Skeletal muscle satellite cell (primary cell): ENCODE results near the gene CCNY.
"Not testable (repeated sequence)": the region's sequence is repeated elsewhere in the genome, so short reads cannot be mapped to it uniquely, and the experiment has no call there.

Source experiments
- H3K27me3 ChIP-seq: 2 replicates; pipeline ENCODE4 v1.7.0; 2013; ENCODE audit warnings: low read length; ENCODE audit not compliant: control insufficient read depth, insufficient read depth
- H3K36me3 ChIP-seq: 2 replicates; pipeline ENCODE4 v1.7.0; 2013; ENCODE audit warnings: mild to moderate bottlenecking, control low read depth, low read length; ENCODE audit not compliant: insufficient read depth
- H3K4me1 ChIP-seq: 2 replicates; pipeline ENCODE4 v1.7.0; 2013; ENCODE audit warnings: low read length; ENCODE audit not compliant: control insufficient read depth, insufficient read depth
- H3K4me2 ChIP-seq: 2 replicates; pipeline ENCODE4 v1.7.0; 2013; ENCODE audit warnings: mild to moderate bottlenecking, low read length
- H3K4me3 ChIP-seq: 2 replicates; pipeline ENCODE4 v1.7.0; 2013; ENCODE audit warnings: low read length
- H3K9ac ChIP-seq: 2 replicates; pipeline ENCODE4 v1.7.0; 2013; ENCODE audit warnings: mild to moderate bottlenecking, low read depth, low read length, moderate library complexity
- H3K9me3 ChIP-seq: replicated peaks from 2 replicates; pipeline ENCODE4 v1.7.0; 2013; ENCODE audit warnings: mild to moderate bottlenecking, control low read depth, low read length

Gene CCNY

GRCh38 chr10:35518187-35518586, 181.9 kb downstream of the CCNY start:
- not testable (repeated sequence) for H3K27me3 ChIP-seq, H3K4me1 ChIP-seq, H3K4me2 ChIP-seq, H3K4me3 ChIP-seq, H3K9ac ChIP-seq, H3K9me3 ChIP-seq
- H3K36me3 ChIP-seq = peaks cover 12% of the 10 kb centered on the region

- H3K27me3 ChIP-seq = no peaks in the 10 kb centered on the region
- peaks cover 5% of the 10 kb centered on the region for H3K4me1 ChIP-seq
- H3K9me3 ChIP-seq = no peaks in the 10 kb centered on the region
Measured at GRCh38 chr10:35520996-35521395, 184.7 kb downstream of the CCNY start.

GRCh38 chr10:35523670-35524225, 187.4 kb downstream of the CCNY start:
- H3K9ac ChIP-seq = no peak overlapping the region
- H3K9me3 ChIP-seq = no peaks in the 10 kb centered on the region
- H3K4me3 ChIP-seq = no peak overlapping the region
- H3K27me3 ChIP-seq = no peaks in the 10 kb centered on the region
- H3K36me3 ChIP-seq = peaks cover 8% of the 10 kb centered on the region
- H3K4me1 ChIP-seq = no peaks in the 10 kb centered on the region
- H3K4me2 ChIP-seq = no peak overlapping the region

More at GRCh38 chr10:35520996-35521395, 184.7 kb downstream of the CCNY start:
- peaks cover 14% of the 10 kb centered on the region for H3K36me3 ChIP-seq
- no peak overlapping the region for H3K9ac ChIP-seq
- H3K4me2 ChIP-seq = no peak overlapping the region
- H3K4me3 ChIP-seq = no peak overlapping the region

- Histone ChIP-seq H3K4me1 (no peaks in the 10 kb centered on the region), H3K27me3 (no peaks in the 10 kb centered on the region), H3K4me2 (no peak overlapping the region), H3K4me3 (no peak overlapping the region), H3K9me3 (no peaks in the 10 kb centered on the region), H3K36me3 (peaks cover 19% of the 10 kb centered on the region), H3K9ac (no peak overlapping the region)
Measured at GRCh38 chr10:35526746-35527145, 190.4 kb downstream of the CCNY start.

- Histone ChIP-seq H3K4me2 (no peak overlapping the region), H3K36me3 (peaks cover 51% of the 10 kb centered on the region), H3K4me1 (no peaks in the 10 kb centered on the region), H3K4me3 (no peak overlapping the region), H3K9me3 (no peaks in the 10 kb centered on the region), H3K9ac (no peak overlapping the region), H3K27me3 (no peaks in the 10 kb centered on the region)
Measured at GRCh38 chr10:35532141-35532540, 195.8 kb downstream of the CCNY start.

- no peak overlapping the region for H3K4me2 ChIP-seq
- no peaks in the 10 kb centered on the region for H3K4me1 ChIP-seq
- H3K9me3 ChIP-seq = no peaks in the 10 kb centered on the region
- H3K9ac ChIP-seq = no peak overlapping the region
- peaks cover 51% of the 10 kb centered on the region for H3K36me3 ChIP-seq
- no peaks in the 10 kb centered on the region for H3K27me3 ChIP-seq
- H3K4me3 ChIP-seq = no peak overlapping the region
Measured at GRCh38 chr10:35533565-35533964, 197.3 kb downstream of the CCNY start.

- H3K36me3 ChIP-seq = peaks cover 48% of the 10 kb centered on the region
- no peak overlapping the region for H3K9ac ChIP-seq
- H3K9me3 ChIP-seq = no peaks in the 10 kb centered on the region
- H3K27me3 ChIP-seq = no peaks in the 10 kb centered on the region
- no peak overlapping the region for H3K4me3 ChIP-seq
- no peak overlapping the region for H3K4me2 ChIP-seq
- H3K4me1 ChIP-seq = no peaks in the 10 kb centered on the region
Measured at GRCh38 chr10:35535136-35535535, 198.8 kb downstream of the CCNY start.

- Histone ChIP-seq H3K27me3 (no peaks in the 10 kb centered on the region), H3K9ac (no peak overlapping the region), H3K4me2 (no peak overlapping the region), H3K36me3 (peaks cover 38% of the 10 kb centered on the region), H3K9me3 (no peaks in the 10 kb centered on the region), H3K4me1 (no peaks in the 10 kb centered on the region), H3K4me3 (no peak overlapping the region)
Measured at GRCh38 chr10:35536789-35537188, 200.5 kb downstream of the CCNY start.

GRCh38 chr10:35537925-35538324, 201.6 kb downstream of the CCNY start:
- H3K4me1 ChIP-seq, H3K4me3 ChIP-seq, H3K9me3 ChIP-seq, H3K4me2 ChIP-seq, H3K9ac ChIP-seq, H3K27me3 ChIP-seq: not testable (repeated sequence)
- H3K36me3 ChIP-seq = peaks cover 36% of the 10 kb centered on the region

GRCh38 chr10:35540296-35541164, 204.2 kb downstream of the CCNY start:
- peaks cover 5% of the 10 kb centered on the region for H3K4me1 ChIP-seq

GRCh38 chr10:35541720-35542119, 205.4 kb downstream of the CCNY start:
- no peaks in the 10 kb centered on the region for H3K9me3 ChIP-seq
- peaks cover 11% of the 10 kb centered on the region for H3K36me3 ChIP-seq
- no peak overlapping the region for H3K4me3 ChIP-seq
- no peak overlapping the region for H3K4me2 ChIP-seq
- peaks cover 15% of the 10 kb centered on the region for H3K4me1 ChIP-seq
- H3K27me3 ChIP-seq = no peaks in the 10 kb centered on the region
- H3K9ac ChIP-seq = no peak overlapping the region

More at GRCh38 chr10:35540296-35541164, 204.2 kb downstream of the CCNY start:
- Histone ChIP-seq H3K9me3 (no peaks in the 10 kb centered on the region), H3K27me3 (no peaks in the 10 kb centered on the region), H3K9ac (no peak overlapping the region), H3K4me2 (no peak overlapping the region), H3K4me3 (no peak overlapping the region), H3K36me3 (peaks cover 17% of the 10 kb centered on the region)

- H3K4me3 ChIP-seq = no peak overlapping the region
- H3K9ac ChIP-seq = no peak overlapping the region
- H3K4me2 ChIP-seq = no peak overlapping the region
- H3K36me3 ChIP-seq = peaks cover 12% of the 10 kb centered on the region
- no peaks in the 10 kb centered on the region for H3K9me3 ChIP-seq
- H3K27me3 ChIP-seq = no peaks in the 10 kb centered on the region
- H3K4me1 ChIP-seq = peaks cover 21% of the 10 kb centered on the region
Measured at GRCh38 chr10:35542303-35542702, 206.0 kb downstream of the CCNY start.
